ENCODE results near the gene FADS2. TPM values are rescaled to one million over a fixed set of nuclear protein-coding genes. Genes with fewer than 3 reads are reported as not detected.

FADS2 gene
- total RNA-seq, 1 experiment from 2014 or later, result 17.1 TPM

DNA sequence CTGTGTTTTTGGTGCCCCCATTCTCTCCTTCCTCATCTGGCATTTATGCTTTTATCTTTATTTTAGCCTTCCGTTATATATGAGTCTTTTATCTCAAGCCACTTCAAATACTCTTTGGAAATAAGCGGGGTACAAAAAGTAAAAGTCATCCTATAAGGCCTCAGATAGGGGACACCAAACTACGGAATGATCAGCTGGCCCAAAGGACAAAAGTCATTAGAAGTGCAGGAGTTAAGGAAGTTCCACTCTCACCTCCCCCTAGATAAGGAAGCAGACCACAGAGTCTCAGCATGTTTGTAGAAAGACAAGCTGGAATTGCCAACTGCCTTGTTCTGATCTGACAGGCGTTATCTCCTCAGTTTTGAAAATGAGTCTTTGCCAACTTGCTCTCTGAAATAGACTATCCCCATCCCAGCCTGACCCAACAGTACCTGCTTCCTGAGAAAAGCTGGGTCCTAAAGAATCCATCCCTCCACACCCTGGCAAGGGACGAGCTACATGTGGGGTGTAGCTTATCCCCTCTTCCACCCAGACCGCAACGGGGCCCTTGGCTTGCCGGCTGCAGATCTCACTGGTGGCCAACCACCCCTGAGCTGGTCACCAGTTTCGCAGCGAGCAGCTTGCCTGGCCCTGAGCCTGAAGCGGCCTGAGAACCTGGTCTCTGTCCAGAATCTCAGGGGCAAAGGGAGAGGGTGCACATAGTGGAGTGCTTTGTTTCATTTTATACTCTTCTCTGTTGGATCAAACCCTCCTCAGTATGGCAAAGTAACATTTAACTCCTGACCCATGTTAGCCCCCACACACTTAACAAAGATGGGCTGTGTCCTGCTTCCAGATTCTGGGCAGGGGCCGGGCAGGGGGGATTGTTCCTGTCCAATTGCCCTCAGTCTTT is 13.8 kb downstream of the FADS2 start:
- Histone ChIP-seq H3K4me1 (ENCODE audit: control insufficient read depth in 1 of 2, insufficient read depth in 2 of 2, low read length in 2 of 2) (no peaks in the 10 kb centered on the region), H3K4me3 (replicated peaks in 1 of 2; ENCODE audit: low read depth in 1 of 2, low read length in 2 of 2) (no peak overlapping the region), H3K9me2 (ENCODE audit: insufficient read depth) (no peaks in the 10 kb centered on the region), H3K9me3 (ENCODE audit: control insufficient read depth in 1 of 2, insufficient read depth in 1 of 2, low read depth in 1 of 2, low read length in 2 of 2) (no peaks in the 10 kb centered on the region), H3K27ac (ENCODE audit: low read depth, low read length) (no peak overlapping the region), H3K4me2 (ENCODE audit: low read length) (no peak overlapping the region), H3K9ac (ENCODE audit: low read length) (no peak overlapping the region), H4K20me1 (ENCODE audit: insufficient read depth) (no peaks in the 10 kb centered on the region), H3K36me3 (ENCODE audit: control insufficient read depth in 1 of 2, insufficient read depth in 2 of 2, low read length in 2 of 2) (no peaks in the 10 kb centered on the region), H3K27me3 (ENCODE audit: insufficient read depth, low read length) (no peaks in the 10 kb centered on the region), H2AFZ (ENCODE audit: low read depth, low read length, poor library complexity, severe bottlenecking) (no peak overlapping the region), H3K79me2 (ENCODE audit: insufficient read depth, low read length) (no peaks in the 10 kb centered on the region)
- ChIA-PET POLR2A (no interaction called here), CTCF (interaction anchor here (1.2 kb wide), 1 partner anchor 27 kb away, joined by 3 read pairs; no protein-coding TSS in a partner anchor), RAD21 (ENCODE audit: low non-redundant PET in 1 of 2, low total read pairs in 2 of 2, uncharacterized antibody in 2 of 2, unreplicated experiment in 2 of 2) (no interaction called here)
- ATAC-seq (no peak), DNase-seq (ENCODE audit: low read depth, low spot score) (no peak)
- intact Hi-C loops (cut with micrococcal nuclease), result no loop called here
- TF ChIP-seq RAD21 (IDR thresholded peaks at IDR 0.05; ENCODE audit: low read depth) (no peak), EGR1 (IDR thresholded peaks at IDR 0.05; ENCODE audit: low read depth) (no peak), CEBPB (IDR thresholded peaks at IDR 0.05; ENCODE audit: low read depth) (no peak), SIN3A (IDR thresholded peaks at IDR 0.05; ENCODE audit: low read depth) (no peak), YY1 (IDR thresholded peaks at IDR 0.05; ENCODE audit: extremely low read depth, insufficient replicate concordance, low read depth, low read length) (no peak), EZH2 (IDR thresholded peaks at IDR 0.05) (no peak), ELF1 (IDR thresholded peaks at IDR 0.05; ENCODE audit: borderline replicate concordance, low read depth) (no peak), ZNF274 (IDR thresholded peaks at IDR 0.05; ENCODE audit: low read depth, low read length) (no peak), JUND (IDR thresholded peaks at IDR 0.05) (no peak)
- TF ChIP-seq, protein P1, sequence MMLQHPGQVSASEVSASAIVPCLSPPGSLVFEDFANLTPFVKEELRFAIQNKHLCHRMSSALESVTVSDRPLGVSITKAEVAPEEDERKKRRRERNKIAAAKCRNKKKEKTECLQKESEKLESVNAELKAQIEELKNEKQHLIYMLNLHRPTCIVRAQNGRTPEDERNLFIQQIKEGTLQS (IDR thresholded peaks at IDR 0.05), result no peak
- TF ChIP-seq, protein P2, sequence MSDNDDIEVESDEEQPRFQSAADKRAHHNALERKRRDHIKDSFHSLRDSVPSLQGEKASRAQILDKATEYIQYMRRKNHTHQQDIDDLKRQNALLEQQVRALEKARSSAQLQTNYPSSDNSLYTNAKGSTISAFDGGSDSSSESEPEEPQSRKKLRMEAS (IDR thresholded peaks at IDR 0.05), result no peak
- TF ChIP-seq, protein P3, sequence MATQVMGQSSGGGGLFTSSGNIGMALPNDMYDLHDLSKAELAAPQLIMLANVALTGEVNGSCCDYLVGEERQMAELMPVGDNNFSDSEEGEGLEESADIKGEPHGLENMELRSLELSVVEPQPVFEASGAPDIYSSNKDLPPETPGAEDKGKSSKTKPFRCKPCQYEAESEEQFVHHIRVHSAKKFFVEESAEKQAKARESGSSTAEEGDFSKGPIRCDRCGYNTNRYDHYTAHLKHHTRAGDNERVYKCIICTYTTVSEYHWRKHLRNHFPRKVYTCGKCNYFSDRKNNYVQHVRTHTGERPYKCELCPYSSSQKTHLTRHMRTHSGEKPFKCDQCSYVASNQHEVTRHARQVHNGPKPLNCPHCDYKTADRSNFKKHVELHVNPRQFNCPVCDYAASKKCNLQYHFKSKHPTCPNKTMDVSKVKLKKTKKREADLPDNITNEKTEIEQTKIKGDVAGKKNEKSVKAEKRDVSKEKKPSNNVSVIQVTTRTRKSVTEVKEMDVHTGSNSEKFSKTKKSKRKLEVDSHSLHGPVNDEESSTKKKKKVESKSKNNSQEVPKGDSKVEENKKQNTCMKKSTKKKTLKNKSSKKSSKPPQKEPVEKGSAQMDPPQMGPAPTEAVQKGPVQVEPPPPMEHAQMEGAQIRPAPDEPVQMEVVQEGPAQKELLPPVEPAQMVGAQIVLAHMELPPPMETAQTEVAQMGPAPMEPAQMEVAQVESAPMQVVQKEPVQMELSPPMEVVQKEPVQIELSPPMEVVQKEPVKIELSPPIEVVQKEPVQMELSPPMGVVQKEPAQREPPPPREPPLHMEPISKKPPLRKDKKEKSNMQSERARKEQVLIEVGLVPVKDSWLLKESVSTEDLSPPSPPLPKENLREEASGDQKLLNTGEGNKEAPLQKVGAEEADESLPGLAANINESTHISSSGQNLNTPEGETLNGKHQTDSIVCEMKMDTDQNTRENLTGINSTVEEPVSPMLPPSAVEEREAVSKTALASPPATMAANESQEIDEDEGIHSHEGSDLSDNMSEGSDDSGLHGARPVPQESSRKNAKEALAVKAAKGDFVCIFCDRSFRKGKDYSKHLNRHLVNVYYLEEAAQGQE (IDR thresholded peaks at IDR 0.05; ENCODE audit: low read depth), result no peak
- no TSS peak for BruUV-seq (replicated peaks)

Data from HCT116 (cell line).